Measurements from ENCODE around the gene ADPRHL1.
"Not testable (repeated sequence)": the region's sequence is repeated elsewhere in the genome, so short reads cannot be mapped to it uniquely, and the experiment has no call there.

The ADPRHL1 gene

DNA sequence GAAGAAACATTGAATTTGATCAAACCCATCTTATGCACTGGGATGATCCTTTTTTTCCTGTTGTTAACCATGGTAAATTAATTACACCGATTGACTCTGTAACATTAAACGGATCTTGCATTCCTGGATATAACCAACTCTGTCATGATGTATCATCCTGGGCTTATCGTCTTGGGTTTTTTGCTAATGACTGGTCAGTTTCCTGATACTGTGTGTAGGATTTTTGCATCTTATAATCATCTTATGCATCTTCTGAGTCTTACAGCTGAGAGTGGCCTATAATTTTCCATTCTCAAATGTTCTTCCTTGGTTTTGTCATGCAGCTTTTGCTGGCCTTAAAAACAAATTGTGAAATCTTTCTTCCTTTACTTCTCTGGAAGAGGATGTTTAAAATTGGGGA lies 24.4 kb upstream of the ADPRHL1 start:
- no peak for DNase-seq

GRCh38 chr13:113476811-113477210 lies 23.5 kb upstream of the ADPRHL1 start:
- no peak for DNase-seq

GRCh38 chr13:113475911-113476310 lies 22.6 kb upstream of the ADPRHL1 start:
- DNase-seq = no peak

GRCh38 chr13:113475280-113475679 lies 22.0 kb upstream of the ADPRHL1 start:
- no peak for DNase-seq

GRCh38 chr13:113474179-113474578 lies 20.9 kb upstream of the ADPRHL1 start:
- DNase-seq = no peak

GRCh38 chr13:113472355-113473025 lies 19.2 kb upstream of the ADPRHL1 start:
- DNase-seq = no peak

- DNase-seq = no peak
Measured at GRCh38 chr13:113471844-113472243, 18.6 kb upstream of the ADPRHL1 start.

GRCh38 chr13:113470635-113471163 lies 17.4 kb upstream of the ADPRHL1 start:
- not testable (repeated sequence) for DNase-seq

DNA sequence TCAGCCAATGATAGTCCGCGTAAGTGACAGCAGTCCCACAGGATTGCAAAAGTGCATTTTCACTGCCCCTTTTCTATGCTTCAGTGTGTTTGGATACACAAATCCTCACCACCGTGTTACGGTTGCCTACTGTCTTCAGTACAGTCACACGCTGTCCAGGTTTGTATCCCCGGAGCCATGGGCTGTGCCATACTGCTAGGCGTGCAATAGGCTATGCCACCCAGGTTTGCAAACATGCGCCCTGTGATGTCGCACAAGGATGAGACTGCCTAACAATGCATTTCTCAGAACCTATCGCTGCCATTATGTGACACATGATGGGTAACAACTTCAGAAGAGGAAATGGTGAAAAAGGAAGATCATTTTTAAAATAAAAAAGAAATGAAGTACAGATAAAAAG lies 16.8 kb upstream of the ADPRHL1 start:
- no peak for DNase-seq

DNA sequence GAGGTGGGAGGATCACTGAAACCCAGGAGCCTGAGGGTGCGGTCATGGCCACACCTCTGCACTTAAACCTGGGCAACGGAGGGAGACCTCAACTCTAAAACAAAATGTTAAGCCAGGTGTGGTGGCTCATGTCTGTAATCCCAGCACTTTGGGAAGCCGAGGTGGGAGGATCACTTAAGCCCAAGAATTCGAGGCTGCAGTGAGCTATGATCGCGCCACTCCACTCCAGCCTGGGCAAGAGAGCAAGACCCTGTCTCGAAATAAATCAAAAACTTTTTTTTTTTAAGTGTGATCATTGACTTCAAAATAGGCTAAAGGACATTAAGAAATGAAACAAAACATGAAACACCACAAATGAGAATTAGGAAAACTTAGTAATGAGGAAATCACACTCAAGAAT lies 16.3 kb upstream of the ADPRHL1 start:
- DNase-seq = no peak

GRCh38 chr13:113468472-113469201 lies 15.3 kb upstream of the ADPRHL1 start:
- DNase-seq = no peak

GRCh38 chr13:113468029-113468428 lies 14.7 kb upstream of the ADPRHL1 start:
- DNase-seq = no peak

DNA sequence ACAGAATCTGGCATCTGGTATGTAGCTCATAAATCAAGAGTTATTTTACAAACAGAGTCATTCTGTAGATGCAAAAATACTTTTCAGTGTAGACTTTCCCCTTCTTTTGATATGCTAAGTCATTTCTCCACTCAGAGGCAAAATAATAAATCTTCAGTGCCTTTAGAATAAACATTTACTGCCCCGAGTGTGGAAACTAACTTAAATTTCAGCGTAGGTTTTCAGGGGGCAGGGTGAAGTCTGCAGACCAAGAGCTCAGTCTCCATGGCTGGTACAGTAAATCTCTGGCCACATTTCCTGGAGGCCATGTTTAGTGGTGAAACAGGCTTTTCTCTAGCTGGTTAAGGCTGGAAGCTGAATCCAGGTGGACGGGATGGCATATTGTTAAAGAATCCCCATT lies 13.1 kb upstream of the ADPRHL1 start:
- no peak for DNase-seq

GRCh38 chr13:113465300-113465699 lies 12.0 kb upstream of the ADPRHL1 start:
- no peak for DNase-seq

GRCh38 chr13:113464476-113464875 lies 11.2 kb upstream of the ADPRHL1 start:
- DNase-seq = no peak

DNA sequence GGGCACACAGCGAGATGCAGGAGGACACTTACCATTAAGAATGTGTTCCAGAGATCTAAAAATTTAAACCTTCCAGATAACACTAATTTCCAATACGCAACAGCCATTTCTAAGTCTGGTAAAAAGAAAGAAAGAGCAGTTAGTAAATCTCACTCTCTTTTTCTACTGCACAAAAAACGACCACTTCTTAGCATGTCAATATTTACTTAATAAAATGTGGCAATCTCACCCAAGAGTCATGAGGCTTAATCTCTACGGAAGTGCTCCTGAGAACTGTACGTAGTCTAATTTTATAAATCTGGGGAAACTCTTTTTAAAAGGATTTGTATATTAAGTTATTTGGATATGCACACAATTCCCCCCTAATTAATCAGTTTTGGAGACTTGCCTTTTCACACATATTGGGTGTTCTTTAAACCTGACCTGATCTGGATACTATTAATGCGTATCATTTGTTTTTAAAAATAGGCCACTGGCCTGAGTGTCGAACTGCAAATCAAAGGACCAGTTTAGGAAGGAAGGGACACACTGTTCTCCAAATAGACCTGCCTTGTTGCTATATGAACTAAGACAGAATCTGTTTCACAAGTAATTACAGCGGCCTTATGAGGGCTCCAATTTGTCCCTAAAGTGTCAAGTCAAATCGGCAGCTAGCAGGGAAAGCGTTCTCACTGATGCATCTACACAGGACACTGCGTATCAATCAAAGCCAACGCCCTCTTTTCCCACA lies 7.9 kb upstream of the ADPRHL1 start:
- DNase-seq = no peak

- no peak for DNase-seq
Measured at GRCh38 chr13:113460599-113460998, 7.3 kb upstream of the ADPRHL1 start.

- no peak for DNase-seq
Measured at GRCh38 chr13:113460064-113460555, 6.8 kb upstream of the ADPRHL1 start.

GRCh38 chr13:113458253-113459065 lies 5.2 kb upstream of the ADPRHL1 start:
- DNase-seq = no peak

- DNase-seq = no peak
Measured at GRCh38 chr13:113457510-113457909, 4.2 kb upstream of the ADPRHL1 start.

DNA sequence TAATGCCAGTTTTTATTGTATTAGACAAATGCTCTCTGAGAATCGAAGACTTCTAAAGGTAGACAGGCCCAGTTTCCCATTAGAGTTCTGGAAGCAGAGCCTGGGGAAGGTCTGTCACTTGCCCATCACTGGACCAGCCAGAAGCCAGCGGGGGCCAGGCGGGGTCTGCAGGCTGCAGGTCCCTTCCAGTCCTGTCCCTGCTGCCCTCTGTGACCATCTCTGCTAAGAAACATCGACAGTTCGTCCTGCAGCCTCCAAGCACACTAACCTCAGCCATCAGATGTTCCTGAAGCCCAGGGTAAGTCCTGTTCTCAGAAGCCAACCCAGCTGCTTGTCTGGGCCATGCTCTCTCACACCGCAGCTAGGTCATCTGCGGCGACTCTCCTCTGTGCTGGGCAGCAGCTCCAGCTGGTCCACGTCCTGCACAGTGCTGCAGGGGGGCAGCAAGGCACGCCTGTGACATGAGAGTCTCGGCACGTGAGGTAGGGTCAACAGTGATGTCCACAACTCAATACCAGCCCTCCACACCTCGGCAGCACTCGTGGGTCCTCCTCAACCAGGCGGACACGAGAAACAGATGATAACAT lies 2.9 kb upstream of the ADPRHL1 start:
- no peak for DNase-seq

GRCh38 chr13:113455384-113455783 lies 2.1 kb upstream of the ADPRHL1 start:
- no peak for DNase-seq

Data from activated naive CD4-positive, alpha-beta T cell treated with anti-CD3 and anti-CD28 coated beads, Interleukin-2, amount 50 U/mL, for 16 hours (primary cell).